Stimulated activated CD4-positive, alpha-beta T cell treated with anti-CD3 and anti-CD28 coated beads, Interleukin-4, amount 100 ng/mL, for 4 hours (primary cell): ENCODE results near the gene SNPH.
A peak's percentile ranks its signal among the peaks of the same experiment; 100 is the strongest.
"Not testable (repeated sequence)": the region's sequence is repeated elsewhere in the genome, so short reads cannot be mapped to it uniquely, and the experiment has no call there.

Experiments
- DNase-seq, 2 experiments: peaks; one replicate each; pipeline ENCODE4 v3.0.0-alpha.2; 2020

Gene SNPH, protein sequence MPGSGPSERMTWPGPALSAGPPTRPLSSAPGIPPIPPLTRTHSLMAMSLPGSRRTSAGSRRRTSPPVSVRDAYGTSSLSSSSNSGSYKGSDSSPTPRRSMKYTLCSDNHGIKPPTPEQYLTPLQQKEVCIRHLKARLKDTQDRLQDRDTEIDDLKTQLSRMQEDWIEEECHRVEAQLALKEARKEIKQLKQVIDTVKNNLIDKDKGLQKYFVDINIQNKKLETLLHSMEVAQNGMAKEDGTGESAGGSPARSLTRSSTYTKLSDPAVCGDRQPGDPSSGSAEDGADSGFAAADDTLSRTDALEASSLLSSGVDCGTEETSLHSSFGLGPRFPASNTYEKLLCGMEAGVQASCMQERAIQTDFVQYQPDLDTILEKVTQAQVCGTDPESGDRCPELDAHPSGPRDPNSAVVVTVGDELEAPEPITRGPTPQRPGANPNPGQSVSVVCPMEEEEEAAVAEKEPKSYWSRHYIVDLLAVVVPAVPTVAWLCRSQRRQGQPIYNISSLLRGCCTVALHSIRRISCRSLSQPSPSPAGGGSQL

DNA sequence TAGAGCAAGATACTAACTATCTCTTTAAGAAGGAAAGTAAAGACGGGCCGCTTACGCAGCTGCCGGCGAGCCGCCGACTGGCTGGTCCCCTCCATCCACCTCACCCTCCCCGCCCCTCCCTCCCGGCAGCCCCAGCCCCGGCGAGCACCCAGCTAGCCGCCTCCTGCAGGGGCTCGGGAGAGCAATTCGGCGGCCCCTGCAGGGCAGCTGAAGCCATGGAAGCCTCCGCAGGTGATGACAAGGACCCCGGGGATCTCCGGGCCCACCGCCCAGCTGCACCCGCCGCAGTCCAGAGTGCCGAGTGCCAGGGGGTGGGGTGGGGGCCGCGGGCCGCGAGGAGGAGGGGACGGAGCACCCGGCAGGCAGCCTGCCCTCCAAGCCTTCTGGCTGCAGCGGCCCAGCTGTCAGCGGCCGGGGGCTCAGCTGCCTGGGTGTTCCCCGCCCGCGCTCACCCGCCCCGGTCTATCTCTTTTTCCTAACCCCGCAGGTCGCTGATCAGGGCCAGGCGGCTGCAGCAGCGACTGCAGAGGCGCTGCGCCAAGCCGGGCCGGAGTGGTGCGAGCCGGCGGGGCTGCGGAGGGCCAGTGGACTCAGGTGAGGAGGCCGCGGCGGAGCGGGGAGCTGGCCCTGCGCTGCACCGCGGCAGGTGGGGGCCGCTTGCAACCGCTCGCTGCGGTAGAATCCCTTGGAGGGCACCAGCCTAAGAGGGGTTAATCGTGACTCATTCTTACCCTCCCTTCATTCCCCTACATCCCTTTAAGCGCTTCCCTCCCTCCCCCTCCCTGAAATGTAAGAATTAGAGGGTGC is at the start of gene SNPH:
TSS of gene SNPH (plus strand) at position 128 of the 807 bp plus-strand sequence. CDS start 29,946 bp downstream, outside the sequence.
- peak; percentile 64 to 71 for DNase-seq

GRCh38 chr20:1216527-1217427 is 49.3 kb upstream of the SNPH start:
- DNase-seq: not testable (repeated sequence)

- DNase-seq: not testable (repeated sequence)
Measured at GRCh38 chr20:1222750-1223149, 43.3 kb upstream of the SNPH start.

DNA sequence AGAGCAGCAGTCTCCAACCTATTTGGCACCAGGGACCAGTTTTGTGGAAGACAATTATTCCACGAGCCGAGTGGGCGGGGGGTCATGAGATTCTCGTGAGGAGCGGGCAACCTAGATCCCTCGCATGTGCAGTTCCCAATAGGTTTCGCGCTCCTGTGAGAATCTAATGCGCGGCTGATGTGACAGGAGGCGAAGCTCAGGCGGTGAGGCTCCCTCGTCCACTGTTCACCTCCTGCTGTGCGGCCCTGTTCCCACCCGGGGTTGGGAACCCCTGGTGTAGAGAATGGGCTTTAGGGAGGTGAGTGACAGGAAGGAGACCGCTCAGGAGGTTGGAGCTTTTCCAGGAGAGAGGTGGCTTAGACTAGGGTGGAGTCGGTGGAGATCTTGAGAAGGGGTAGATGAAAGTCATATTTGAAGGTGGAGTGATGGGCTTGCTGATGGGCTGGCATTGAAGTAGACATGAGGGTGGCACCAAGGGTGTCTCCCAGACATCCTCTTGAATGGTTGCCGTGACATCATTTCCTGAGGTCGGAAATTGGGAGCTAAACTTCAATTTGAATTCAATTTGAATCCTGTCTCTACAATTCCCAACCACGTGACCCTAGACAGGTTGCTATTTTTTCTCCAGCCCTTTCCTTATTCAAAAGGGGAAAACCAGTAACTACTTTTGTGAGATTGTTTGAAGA is 41.7 kb upstream of the SNPH start:
- DNase-seq: no peak

DNA sequence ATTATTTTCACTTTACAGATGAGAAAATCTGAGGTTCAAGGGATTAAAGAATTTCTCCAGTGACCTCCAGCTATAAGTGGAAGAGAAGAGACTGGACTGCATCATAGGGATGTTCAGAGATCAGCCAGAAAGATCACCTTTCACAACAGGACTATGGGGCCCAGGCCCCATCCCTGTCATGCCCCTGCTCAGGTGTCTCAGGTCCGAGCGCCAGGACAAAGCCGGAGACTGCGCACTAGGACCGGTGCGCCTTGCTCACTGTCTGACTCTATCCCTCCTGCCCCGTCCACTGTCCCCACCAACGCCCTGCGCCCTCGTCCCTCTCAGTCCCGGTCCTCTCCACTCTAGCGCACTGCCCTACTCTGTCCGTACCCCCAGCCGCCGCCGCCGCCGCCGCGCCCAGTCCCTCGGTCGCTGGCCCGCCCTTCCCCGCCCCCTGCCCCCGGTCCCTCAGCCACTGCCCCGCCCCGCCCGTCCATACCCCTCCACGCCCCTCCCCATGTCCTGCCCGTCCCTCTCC is 40.8 kb upstream of the SNPH start:
- no peak for DNase-seq

GRCh38 chr20:1225783-1226654 is 40.1 kb upstream of the SNPH start, which contains the start of gene RAD21L1:
Gene RAD21L1, plus strand, starts transcription at chr20:1226044. Its CDS starts 2,410 bp downstream, at chr20:1228454.
- peak; percentile 71 to 87 for DNase-seq

DNA sequence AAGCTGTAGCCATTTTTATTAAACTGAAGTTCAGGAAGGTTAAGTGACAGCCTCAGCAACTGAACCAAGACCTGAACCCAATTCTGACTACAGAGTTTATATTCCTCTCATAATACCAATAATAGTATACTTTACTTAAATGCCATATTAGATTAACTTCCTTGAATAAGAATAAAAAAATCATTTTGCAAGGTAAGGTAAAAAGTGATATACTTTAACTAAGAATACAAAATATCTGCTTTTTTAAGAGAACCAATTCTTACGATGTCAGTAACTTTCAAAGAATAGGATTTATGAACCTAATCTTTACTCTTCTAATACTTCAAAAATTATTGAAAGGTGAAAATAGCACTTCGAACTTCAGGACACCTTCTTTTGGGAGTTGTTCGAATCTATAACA is 36.6 kb upstream of the SNPH start:
- no peak for DNase-seq

DNA sequence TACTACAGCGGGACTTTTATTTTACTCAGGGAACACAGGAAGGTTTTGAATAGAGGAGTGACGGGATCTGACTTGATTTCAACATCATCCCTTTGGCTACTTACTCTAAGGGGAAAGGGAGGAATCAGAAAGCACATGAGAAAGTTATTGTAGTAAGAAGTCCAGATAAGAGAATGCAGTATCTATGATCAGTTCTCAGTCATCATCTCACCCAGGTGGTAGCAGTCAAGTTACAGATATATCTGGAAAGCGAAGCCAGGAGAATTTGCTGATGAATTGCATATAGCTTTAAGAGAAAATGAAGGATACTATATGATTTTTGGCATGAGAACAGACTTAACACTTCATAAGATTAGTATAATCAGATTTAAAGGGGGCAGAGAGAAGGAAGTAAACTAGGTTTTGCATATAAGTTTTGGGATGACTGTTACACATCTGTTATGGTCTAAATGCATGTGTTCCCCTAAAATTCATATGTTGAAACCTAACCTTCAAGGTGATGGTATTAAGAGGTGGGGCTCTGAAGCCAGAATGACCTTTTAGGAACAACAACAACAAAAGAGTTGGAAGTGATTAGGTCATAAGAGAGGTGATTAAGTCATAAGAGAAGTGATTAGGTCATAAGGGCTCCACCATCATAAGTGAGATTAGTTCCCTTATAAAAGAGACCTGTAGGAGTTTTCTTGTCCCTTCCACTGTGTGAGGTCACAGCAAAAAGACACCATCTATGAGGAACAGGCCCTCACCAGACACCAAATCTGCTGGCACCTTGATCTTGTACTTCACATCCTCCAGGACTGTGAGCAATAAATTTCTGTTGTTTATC is 33.6 kb upstream of the SNPH start:
- DNase-seq: no peak

DNA sequence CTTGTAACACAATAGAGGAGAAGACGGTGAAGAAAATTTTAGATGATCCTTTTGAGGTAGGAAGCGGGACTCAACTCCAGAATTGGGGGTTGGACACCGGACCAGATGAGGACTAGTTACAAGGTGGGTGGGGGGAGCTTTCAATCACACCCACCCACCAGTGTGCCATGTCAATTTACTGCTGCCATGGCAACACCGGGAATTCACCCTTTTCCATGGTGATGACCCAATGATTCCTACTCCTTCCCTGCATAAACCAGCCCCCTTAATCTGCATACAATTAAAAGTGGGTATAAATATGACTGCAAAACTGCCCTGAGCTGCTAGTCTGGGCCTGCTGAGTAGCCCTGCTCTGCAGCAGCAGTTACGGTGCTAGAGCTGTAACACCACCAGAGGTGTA is 25.5 kb upstream of the SNPH start:
- no peak for DNase-seq

- no peak for DNase-seq
Measured at GRCh38 chr20:1241456-1241855, 24.6 kb upstream of the SNPH start.

- DNase-seq: no peak
Measured at GRCh38 chr20:1242099-1242498, 24.0 kb upstream of the SNPH start.

- no peak for DNase-seq
Measured at GRCh38 chr20:1242530-1242929, 23.6 kb upstream of the SNPH start.

DNA sequence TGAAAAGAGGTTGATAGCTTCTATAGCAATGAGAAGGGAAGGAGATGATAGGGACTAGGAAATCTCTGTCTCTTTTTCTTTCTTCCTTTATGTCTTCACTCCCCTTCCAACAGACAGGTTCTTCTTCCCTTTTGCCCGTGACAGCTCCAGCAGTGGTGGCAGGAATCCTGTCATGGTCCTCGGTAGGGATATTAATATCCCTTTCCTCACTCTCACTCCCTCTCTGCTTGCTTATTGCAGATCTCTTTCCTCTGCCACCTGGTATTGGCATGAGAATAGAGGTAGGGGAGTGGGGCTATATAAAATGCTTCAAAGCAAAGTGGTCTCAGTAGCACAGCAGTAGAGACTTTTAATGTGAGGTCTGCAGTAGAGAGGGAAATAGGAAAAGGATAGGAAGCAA is 20.5 kb upstream of the SNPH start:
- DNase-seq: no peak

DNA sequence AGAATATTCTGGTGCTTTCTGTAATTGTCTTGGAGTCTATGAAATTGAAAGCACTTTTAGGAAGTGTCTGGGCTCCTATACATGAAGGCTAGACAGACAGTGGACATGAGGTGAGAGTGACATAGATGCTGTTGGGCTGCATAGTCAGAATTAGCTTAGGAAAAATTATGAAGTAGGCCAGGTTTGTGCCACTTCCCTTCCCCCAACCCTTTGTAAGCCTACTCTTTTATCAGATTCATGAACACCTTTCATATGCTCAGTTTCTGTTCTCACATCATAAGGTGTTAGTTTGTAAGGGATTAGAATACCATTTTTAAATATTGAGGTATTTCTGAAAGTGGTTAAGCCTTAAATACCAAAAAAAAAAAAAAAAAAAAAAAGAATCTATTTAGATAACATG is 18.4 kb upstream of the SNPH start:
- no peak for DNase-seq

GRCh38 chr20:1250282-1250681 is 15.8 kb upstream of the SNPH start:
- DNase-seq: not testable (repeated sequence)

DNA sequence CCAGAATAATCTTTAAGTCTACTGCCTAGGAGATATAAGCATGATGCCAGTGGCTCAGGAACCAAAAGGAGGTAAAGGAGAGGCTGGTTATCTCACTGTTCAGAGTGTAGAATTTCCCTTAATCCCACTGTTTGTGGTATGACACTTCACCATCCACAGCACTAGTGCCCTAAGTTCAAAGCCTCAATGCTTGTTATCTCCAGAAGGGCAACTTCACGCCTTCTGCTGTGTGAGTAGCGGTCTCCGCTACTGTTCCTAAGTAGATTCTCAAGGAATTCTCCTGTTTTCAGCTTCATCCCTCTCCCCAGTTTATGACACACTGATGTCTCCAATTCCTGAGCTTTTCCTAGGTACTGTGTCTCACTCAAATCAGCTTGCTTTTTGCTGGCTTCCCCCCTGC is 13.7 kb upstream of the SNPH start:
- DNase-seq: no peak

DNA sequence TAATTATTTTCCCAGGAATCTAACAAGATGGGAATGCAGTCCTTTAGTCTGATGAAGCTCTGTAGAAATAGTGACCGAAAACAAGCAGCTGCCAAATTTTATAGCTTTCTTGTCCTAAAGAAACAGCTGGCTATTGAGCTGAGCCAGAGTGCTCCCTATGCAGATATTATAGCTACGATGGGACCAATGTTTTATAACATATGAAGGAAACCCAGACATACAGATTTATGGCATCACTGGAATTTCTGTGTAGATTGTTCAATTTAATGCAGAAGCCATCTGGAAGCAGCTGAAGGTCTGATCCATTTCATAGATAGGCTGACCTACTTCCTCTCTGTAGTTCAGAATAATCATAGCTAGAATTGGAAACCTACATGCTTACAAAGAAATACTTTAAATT is 11.8 kb upstream of the SNPH start:
- DNase-seq: no peak

DNA sequence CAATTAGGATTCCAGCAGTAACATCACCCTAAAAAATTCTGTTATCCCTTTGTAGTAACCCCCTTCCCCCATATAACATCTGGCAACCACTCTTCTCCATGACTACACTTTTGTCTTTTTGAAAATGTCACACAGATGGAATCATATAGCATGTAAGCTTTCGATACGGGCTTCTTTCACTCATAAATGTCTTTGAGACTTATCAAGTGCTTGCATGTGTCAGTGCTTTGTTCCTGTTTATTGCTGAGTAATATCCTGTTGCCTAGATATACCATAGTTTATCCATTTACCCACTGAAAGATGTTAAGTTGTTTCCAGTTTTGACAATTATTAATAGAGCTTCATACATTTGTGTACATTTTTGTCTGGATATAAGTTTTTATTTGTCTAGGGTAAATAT is 10.4 kb upstream of the SNPH start:
- DNase-seq: no peak

DNA sequence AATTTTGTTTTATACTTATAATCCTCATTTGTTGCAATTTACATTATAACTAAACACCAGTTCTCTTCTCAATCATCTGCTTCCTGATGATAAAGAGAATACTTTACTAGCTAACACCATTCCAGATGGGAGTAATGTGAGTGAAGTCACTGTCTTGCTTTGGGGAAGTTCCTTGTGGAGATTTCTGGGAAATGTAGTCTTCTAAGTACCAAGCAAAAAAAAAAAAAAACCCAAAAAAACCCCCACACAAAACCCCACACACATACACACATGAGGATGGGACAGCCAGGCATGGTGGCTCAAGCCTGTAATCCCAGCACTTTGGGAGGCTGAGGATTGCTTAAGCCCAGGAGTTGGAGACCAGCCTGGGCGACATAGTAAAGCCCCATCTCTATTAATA is 2.2 kb upstream of the SNPH start:
- DNase-seq: no peak

DNA sequence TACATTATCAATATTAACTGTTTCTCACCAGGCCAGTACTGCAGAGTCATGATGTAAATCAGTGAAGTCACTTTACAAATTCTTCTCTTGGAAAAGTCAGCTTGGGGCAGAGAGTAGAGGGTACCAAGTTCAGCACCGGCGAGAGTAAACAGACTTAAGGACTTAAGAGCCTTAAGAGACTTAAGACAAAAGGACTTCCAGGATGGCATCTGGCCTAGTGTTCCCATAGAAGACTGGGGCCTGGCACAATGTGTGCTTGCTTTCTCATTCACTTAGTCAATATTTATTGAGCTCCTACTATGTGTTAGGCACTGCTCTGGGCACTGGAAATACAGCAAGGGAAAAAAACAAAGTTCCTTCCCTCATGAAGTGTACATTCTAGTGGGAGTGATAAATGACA is 1.4 kb upstream of the SNPH start:
- no peak for DNase-seq
